Psoas muscle (tissue), 8 donors: ENCODE measurements around the gene CRB3. TPM values are rescaled to one million over a fixed set of nuclear protein-coding genes. Genes with fewer than 3 reads are reported as not detected.

Source experiments
- ATAC-seq, 4 donors: fragments of 200-7000 bp; cut with Tn5 transposase; one replicate each; pipeline ENCODE4 v1.9.1; 2020; ENCODE audit warnings: moderate library complexity in 3 of 4, mild to moderate bottlenecking in 2 of 4
- DNase-seq, 2 donors: peaks; one replicate each; pipeline ENCODE4 v3.0.0-alpha.2; 2020
- H3K27ac ChIP-seq: fragments of 200-600 bp; one replicate; pipeline ENCODE4 v1.8.0; 2022
- H3K27me3 ChIP-seq, 3 donors: fragments of 200-600 bp in 1 of 3; one replicate each; pipeline versions ENCODE4 v1.6.1 to v1.8.0; 2013 to 2022; ENCODE audit warnings: low read length in 2 of 3, mild to moderate bottlenecking in 2 of 3, moderate library complexity in 1 of 3; ENCODE audit not compliant: insufficient read depth in 3 of 3
- H3K36me3 ChIP-seq, 2 donors: fragments of 200-600 bp in 1 of 2; one replicate each; pipeline versions ENCODE4 v1.6.1 to v1.8.0; 2013 to 2022; ENCODE audit warnings: low read depth in 1 of 2, mild to moderate bottlenecking in 1 of 2, moderate library complexity in 1 of 2; ENCODE audit not compliant: insufficient read depth in 1 of 2
- H3K4me1 ChIP-seq: fragments of 200-600 bp; one replicate; pipeline ENCODE4 v1.8.0; 2022
- H3K4me3 ChIP-seq: fragments of 200-600 bp; one replicate; pipeline ENCODE4 v1.8.0; 2022; ENCODE audit warnings: mild to moderate bottlenecking
- H3K9me3 ChIP-seq: fragments of 200-600 bp; one replicate; pipeline ENCODE4 v1.8.0; 2022
- CTCF ChIP-seq: fragments of 200-600 bp; IDR thresholded peaks from one replicate; pipeline ENCODE4 v1.8.0; 2022; ENCODE audit warnings: antibody characterized with exemption
- WGBS, 3 donors: extraction: QIAGEN DNeasy Blood & Tissue Kit; methylation state at CpG; one replicate each; pipeline versions ENCODE4 v1.1.6 to v1.1.7; 2013; 5-methylcytosine and 5-hydroxymethylcytosine counted together
- intact Hi-C, 2 donors: fragments of 100-400 bp; cut with DNase I; formaldehyde crosslinking; loops; one replicate each; pipeline versions ENCODE4 v1.11.0 to v1.14.2; 2022
- polyA plus RNA-seq, 3 donors: library from polyadenylated mRNA; stranded (reverse); fragments of 200-250 nt; gene quantifications; one replicate each; pipeline ENCODE4 v1.2.3, GENCODE V29; 2013
- total RNA-seq, 4 donors: library from RNA; stranded (reverse); fragmentation: NEBNext Ultra II Directional in 2 of 4; extraction: Animal tissue kit (Norgen Biotek cat#: 25700) in 2 of 4; gene quantifications; one replicate each; pipeline versions ENCODE4 v1.2.1 to v1.2.4, GENCODE V29; 2021 to 2023
- donor health status: healthy with polysubstance abuse.
- donor health status: DM: no; HTN: no; CAD: no; lungs with moderate emphysema.
- donor health status: Bipolar disorder and iron deficiency.
- donor health status: healthy.
- donor health status: DM: yes; HTN: yes; CAD: no.
- donor health status: DM: no; HTN: no; CAD: no.
- donor health status: DM: no; HTN: no; CAD: no.
- donor health status: DM: yes; HTN: yes; CAD: no.

The CRB3 gene
- total and polyA plus RNA-seq, 7 donors: 0.23 to 0.38 TPM; not detected in 5

GRCh38 chr19:6466526-6467248, 2.6 kb downstream of the CRB3 start:
- ATAC-seq (no peak), DNase-seq (no peak)
- Histone ChIP-seq H3K36me3 (no peaks in the 10 kb centered on the region), H3K4me3 (no peak overlapping the region), H3K27me3 (peaks cover 0 to 39% (median 16%) of the 10 kb centered on the region in 3 donors), H3K27ac (no peak overlapping the region), H3K9me3 (no peaks in the 10 kb centered on the region), H3K4me1 (no peaks in the 10 kb centered on the region)
- intact Hi-C loops: no loop called here
- WGBS, 3 donors: 79 to 82% (median 80%) methylated on average over 21 of the region's 21 CpGs
- no peak for TF ChIP-seq CTCF

GRCh38 chr19:6467384-6467783, 3.3 kb downstream of the CRB3 start:
- Histone ChIP-seq H3K27me3 (peaks cover 0 to 39% (median 16%) of the 10 kb centered on the region in 3 donors), H3K4me3 (no peak overlapping the region), H3K4me1 (no peaks in the 10 kb centered on the region), H3K36me3 (no peaks in the 10 kb centered on the region), H3K9me3 (no peaks in the 10 kb centered on the region), H3K27ac (no peak overlapping the region)
- ATAC-seq (no peak), DNase-seq (no peak)
- intact Hi-C loops: no loop called here
- 59 to 67% (median 61%) methylated on average over 8 of the region's 8 CpGs for WGBS, 3 donors
- no peak for TF ChIP-seq CTCF

- Histone ChIP-seq H3K4me3 (no peak overlapping the region), H3K27ac (no peak overlapping the region), H3K27me3 (peaks cover 0 to 30% (median 13%) of the 10 kb centered on the region in 3 donors), H3K4me1 (no peaks in the 10 kb centered on the region), H3K9me3 (no peaks in the 10 kb centered on the region), H3K36me3 (no peaks in the 10 kb centered on the region)
- TF ChIP-seq CTCF: no peak
- DNase-seq: no peak
- ATAC-seq: no peak
- WGBS, 3 donors: 59 to 68% (median 63%) methylated on average over 8 of the region's 8 CpGs
- intact Hi-C loops: no loop called here
These were observed 6.1 kb downstream of the CRB3 start for GRCh38 chr19:6470173-6470572.

- ATAC-seq: no peak
- H3K27me3 ChIP-seq: peaks cover 0 to 35% (median 18%) of the 10 kb centered on the region in 3 donors
- H3K36me3 ChIP-seq: no peaks in the 10 kb centered on the region
- no peak overlapping the region for H3K4me3 ChIP-seq
- 74 to 84% (median 74%) methylated on average over 14 of the region's 14 CpGs for WGBS, 3 donors
- no peaks in the 10 kb centered on the region for H3K9me3 ChIP-seq
- TF ChIP-seq CTCF: no peak
- intact Hi-C loops: no loop called here
- no peak overlapping the region for H3K27ac ChIP-seq
- H3K4me1 ChIP-seq: no peaks in the 10 kb centered on the region
- DNase-seq: no peak
These were observed 7.0 kb downstream of the CRB3 start for GRCh38 chr19:6471076-6471475.

- TF ChIP-seq CTCF: no peak
These were observed 8.6 kb downstream of the CRB3 start for GRCh38 chr19:6472713-6473112.

More at GRCh38 chr19:6472713-6473112, 8.6 kb downstream of the CRB3 start:
- no peak for DNase-seq
- Histone ChIP-seq H3K27me3 (peaks cover 0 to 44% (median 18%) of the 10 kb centered on the region in 3 donors), H3K4me1 (no peaks in the 10 kb centered on the region), H3K27ac (no peak overlapping the region), H3K4me3 (no peak overlapping the region), H3K9me3 (no peaks in the 10 kb centered on the region), H3K36me3 (no peaks in the 10 kb centered on the region)
- intact Hi-C loops: no loop called here
- 56 to 65% (median 59%) methylated on average over 4 of the region's 4 CpGs for WGBS, 3 donors
- no peak for ATAC-seq
